T47D (cell line): ENCODE measurements around the gene PPARA.

Source experiments
- DNase-seq, 2 experiments: peaks; one replicate each; pipeline versions ENCODE4 v3.0.0 to v3.0.0-alpha.2; 2011 to 2012; ENCODE audit warnings: low read depth in 1 of 2, low spot score in 1 of 2
- JUND ChIP-seq: IDR thresholded peaks from 2 replicates; pipeline ENCODE4 v1.6.1; 2012; ENCODE audit warnings: low read depth
- in situ Hi-C: cut with HindIII; loops from 2 replicates; pipeline ENCODE4 v1.10.0; 2016; ENCODE audit warnings: low sequenced_read_pairs, low pct_unique_long_range_greater_than_20kb

PPARA gene

GRCh38 chr22:46272196-46272595 lies 121.9 kb downstream of the PPARA start:
- in situ Hi-C loops: no loop called here

GRCh38 chr22:46272762-46273431 lies 122.6 kb downstream of the PPARA start:
- in situ Hi-C loops: no loop called here
- DNase-seq: no peak
- TF ChIP-seq JUND: no peak

More at GRCh38 chr22:46272196-46272595, 121.9 kb downstream of the PPARA start:
- DNase-seq: no peak
- no peak for TF ChIP-seq JUND

- in situ Hi-C loops: no loop called here
- DNase-seq: no peak
- no peak for TF ChIP-seq JUND
Observed at GRCh38 chr22:46273432-46274148, 123.3 kb downstream of the PPARA start.

GRCh38 chr22:46274381-46274780 lies 124.1 kb downstream of the PPARA start:
- in situ Hi-C loops: no loop called here
- no peak for TF ChIP-seq JUND
- DNase-seq: no peak

- DNase-seq: no peak
- in situ Hi-C loops: no loop called here
- no peak for TF ChIP-seq JUND
Observed at GRCh38 chr22:46275455-46276122, 125.3 kb downstream of the PPARA start.

DNA sequence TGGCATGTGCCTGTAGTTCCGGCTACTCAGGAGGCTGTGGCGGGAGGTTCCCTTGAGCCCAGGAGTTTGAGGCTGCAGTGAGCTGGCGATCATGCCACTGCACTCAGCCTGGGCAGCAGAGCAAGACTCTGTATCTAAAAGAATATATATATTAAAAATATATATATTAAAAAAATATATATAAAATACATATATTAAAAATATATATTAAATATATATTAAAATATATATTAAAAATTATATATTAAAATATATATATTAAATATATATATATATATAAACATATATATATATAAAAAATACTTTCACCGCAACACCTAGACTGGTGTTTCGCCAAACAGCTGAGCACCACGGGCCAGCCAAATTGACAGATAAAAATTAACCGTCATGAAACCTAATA lies 126.2 kb downstream of the PPARA start:
- no peak for DNase-seq
- in situ Hi-C loops: no loop called here
- no peak for TF ChIP-seq JUND

DNA sequence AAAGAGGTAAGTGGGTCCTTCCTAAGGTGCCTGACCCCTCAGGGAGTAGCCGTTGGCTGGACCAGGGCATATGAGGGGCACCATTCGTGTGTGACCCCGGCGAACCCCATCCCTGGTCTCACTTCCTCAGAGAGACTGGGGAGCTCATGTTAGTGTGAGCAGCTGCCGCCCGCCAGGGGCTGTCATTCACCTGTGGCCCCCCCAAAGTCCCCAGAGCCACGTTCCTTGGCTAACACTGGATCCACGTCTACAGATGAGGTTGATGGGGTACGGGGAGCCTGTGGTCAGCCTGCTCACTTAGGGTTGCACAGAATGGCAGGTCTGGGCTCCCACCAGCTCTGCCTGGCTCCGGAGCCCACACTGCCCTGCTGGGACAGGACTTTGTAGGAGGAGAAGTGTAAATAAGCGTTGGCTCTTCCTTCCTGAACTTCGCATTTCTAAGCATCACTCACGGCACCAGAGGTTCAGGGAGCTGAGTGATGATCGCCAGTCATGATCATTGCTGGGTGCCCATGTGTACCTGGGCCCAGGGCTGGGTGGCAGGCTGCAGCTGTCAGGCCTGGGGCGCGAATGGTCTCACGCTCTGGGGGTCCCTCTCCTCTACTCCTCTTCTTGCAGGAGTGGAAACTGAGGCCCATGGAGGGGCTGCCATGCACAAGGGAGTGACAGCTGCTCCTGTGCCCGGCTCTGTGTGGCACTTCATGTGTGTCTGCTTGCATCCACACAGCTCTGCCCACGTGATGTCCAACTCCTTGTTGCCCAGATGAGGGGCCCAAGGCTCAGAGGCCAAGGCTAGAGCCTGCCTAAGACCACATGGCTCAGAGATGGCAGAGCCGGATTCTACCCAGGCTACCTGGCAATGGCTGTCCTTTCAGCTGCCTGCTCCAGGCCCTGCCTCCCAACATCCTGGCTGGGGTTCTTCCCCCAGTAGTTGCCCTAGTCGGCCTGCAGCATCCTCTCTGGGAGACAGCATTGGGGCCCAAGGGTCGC lies 128.6 kb downstream of the PPARA start:
- DNase-seq: no peak
- in situ Hi-C loops: no loop called here
- no peak for TF ChIP-seq JUND

DNA sequence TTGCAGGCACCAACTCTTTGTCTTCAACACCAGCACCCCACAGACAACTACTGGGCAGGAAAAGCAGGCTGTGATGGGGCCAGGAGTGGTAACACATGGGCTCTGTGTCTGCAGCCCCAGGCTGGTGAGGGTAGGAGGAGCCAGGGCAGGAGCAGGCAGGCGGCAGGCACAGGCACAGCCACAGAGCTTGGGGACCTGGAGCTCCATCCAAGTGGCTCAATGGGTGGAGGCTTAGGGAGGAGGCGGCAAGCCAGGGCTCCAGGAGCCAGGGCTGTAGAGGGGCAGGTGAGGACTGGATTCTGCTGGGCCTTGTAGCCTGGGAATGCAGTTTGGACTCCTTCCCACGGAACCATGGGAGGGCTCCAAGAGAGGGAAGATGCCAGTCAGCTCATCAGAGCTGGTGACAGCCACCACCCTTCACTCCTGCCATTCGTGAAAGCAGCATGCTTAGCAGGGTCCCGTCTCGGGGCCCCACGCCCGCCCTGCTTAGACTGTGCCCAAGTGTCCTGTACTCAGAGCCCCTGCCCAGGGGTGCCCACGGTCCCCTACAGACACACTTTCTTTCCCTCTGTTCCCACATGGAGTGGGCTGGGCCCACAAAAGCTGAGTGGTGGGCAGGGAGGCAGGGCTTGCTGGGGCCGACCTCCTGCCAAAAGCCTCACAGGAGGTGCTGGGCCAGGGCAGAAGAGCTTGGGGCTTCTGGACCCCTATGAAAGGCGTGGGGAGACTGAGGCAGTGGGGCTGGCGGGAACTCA lies 129.9 kb downstream of the PPARA start:
- in situ Hi-C loops: no loop called here
- no peak for DNase-seq
- TF ChIP-seq JUND: no peak

DNA sequence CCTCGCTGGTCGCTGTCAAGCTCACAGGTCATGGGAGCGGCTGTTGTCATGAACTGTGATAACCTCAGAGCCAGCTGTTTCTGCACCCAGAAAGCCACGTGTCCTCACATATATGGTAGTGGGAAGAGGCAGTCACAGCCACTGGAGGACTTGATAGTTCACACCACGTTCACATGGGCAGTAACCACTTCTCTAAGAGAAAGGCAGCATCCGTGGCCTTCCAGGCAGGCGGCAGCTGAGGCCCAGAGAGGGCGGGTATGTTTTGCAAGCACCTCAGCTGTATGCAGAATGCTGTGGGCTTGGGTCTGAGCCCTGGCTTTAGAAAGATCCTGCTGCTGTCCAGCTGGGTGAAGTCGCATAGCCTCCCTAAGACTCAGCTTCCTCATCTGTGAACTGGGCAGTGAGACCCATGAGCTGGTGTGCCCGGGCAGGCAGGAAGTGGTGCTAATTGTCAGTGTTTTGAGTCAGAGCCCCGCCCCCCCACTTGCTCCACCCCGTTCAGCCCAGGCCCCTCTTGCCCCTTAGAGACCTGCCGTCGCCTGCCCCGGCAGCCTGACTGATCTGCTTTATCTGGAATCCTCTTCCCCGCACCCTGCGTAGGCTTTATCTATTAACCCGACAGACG lies 130.8 kb downstream of the PPARA start:
- TF ChIP-seq JUND: no peak
- in situ Hi-C loops: no loop called here
- DNase-seq: no peak

DNA sequence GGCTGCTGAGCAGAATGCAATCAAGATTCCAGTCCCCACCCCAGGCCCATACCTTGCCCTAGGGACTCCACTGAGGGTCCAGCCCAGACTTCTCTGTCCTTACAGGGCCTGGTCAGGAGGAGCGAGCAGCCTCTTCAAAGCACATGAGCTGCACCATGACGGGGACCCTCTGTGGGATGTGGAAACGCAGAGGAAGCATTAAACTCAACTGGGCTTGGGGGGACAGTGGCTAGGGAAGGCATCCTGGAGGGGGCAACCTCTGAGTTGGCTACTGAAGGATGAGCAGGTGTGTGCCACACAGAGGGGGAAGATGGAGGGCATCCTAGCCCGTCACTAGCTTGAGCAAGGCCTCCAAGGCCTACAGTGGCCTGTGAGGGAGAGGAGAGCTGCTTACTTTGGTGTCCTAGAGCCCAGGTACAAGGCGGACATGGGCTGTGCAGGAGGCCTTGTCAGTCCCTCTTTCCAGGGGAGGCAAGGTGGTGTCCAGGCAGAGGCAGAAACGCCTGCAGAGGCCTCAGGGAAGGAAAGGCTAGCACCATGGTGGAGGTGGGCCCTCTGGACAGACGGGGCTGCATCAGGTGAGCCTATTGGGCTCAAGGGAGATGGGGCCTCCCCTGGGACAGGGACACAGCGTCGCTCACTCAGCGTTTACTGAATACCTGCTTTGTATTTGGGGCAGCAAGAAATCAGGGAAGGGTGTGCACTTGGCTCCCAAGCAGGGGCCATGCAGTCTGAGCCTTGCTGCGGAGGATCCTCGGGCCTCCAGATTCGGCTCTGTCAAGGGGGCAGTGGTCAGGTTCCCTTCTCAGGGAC lies 131.7 kb downstream of the PPARA start:
- no peak for TF ChIP-seq JUND
- in situ Hi-C loops: no loop called here
- no peak for DNase-seq
